NCI-H748 treated with DMSO at 0.1 percent for 48 hours (cell line): ENCODE measurements around the gene IQSEC2.

Source experiments
- DNase-seq: peaks from one replicate; lab custom pipeline; 2025; lab: John Stamatoyannopoulos, UW

IQSEC2 gene

GRCh38 chrX:53305219-53305995, 24.0 kb upstream of the IQSEC2 start:
- no peak for DNase-seq

- no peak for DNase-seq
These were observed 21.8 kb upstream of the IQSEC2 start for GRCh38 chrX:53303195-53303594.

- DNase-seq = no peak
These were observed 18.8 kb upstream of the IQSEC2 start for GRCh38 chrX:53300157-53300556.

DNA sequence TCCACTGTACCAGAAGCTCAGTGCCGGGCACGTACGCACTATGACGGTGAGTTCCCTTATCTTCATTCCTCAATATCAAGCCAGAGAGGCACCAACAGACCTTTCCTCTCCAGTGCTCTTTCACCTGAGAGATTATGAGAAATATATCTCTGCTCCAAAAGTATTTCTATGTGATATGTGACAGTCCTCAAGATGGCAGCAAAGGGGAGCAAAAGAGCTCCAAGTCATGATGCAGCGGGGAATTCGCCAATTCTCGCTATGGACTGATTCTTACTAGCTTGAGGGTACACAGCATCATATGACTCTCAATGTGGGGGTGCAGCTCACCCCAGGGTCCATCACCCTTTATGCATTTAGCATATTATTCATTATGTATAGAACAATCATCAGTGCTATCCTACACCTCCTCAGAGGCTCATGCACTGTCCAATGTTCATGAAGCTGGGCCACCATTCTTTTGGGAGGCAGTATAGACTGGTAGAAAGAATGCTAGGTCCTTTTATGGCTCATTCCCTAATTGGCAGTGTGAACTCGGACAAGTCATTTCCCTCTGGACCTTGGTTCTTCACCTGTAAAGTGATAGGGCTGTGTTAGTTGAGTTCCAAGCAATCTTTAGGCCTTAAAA, 12.8 kb upstream of the IQSEC2 start:
- no peak for DNase-seq

DNA sequence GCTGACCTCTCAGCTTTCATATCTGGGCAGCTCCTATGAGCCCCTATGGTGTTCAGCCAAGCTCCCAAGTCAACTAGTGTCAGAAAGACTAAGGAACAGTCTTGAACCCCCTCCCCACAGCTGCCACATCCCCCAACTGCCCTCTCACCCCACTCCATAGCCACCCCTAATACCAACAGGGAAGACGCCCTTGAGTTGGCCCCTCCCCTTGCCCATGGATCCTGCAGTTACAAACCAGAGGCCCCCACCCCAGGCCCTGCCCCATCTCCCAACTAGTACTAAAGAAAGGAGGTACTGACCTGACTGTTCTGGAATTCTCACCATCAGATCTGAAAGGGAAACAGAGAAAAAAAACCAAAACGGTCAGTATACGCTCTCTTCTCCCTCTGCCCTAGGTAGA, 10.2 kb upstream of the IQSEC2 start:
- no peak for DNase-seq

DNA sequence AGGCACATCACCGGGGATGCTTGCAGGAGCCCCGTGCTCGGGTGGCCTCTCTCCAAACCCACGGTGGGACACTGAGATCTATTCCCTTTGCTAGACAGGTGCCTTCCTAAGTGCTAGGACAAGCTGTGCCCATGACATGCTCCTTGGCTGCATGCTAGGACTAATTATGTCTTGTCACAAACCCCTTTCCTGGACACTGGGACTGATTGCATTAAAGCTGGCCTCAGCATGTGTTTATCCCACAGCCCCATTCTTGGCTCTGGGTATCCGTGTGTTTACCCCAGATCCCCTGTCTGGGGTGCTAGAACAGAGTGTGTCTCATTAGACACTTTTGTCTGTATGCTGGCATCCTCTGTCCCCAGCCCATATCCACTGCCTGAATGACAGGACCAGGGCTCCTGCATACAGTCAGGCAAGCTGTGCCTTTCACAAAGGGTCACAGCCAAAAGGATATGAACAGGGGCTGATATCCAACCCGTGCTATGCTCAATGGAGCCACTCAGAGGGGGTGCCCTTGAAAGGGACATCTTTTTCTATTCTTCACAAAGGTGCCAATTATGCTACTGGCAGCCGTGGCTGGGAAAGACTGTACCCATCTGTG, 9.2 kb upstream of the IQSEC2 start:
- no peak for DNase-seq

DNA sequence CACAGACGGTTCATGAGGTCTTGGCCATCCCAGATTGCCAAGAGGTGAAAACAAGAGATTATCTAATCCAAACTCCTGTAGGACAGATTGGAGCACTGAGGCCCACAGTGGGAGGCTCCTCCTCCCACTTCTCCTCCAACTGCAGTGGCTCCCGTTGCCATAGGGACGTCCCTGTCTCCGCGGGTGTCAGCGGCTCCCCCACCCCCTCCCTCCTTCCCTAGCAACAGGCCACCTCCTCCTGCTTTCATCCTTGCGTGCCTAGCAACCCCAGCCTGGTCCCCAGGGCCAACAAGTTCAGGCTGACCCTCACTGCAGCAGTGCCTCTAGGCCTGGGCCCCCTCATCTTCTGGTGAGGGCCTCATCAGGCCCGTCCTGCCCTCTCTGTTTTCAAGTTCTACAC, 6.8 kb upstream of the IQSEC2 start:
- no peak for DNase-seq

DNA sequence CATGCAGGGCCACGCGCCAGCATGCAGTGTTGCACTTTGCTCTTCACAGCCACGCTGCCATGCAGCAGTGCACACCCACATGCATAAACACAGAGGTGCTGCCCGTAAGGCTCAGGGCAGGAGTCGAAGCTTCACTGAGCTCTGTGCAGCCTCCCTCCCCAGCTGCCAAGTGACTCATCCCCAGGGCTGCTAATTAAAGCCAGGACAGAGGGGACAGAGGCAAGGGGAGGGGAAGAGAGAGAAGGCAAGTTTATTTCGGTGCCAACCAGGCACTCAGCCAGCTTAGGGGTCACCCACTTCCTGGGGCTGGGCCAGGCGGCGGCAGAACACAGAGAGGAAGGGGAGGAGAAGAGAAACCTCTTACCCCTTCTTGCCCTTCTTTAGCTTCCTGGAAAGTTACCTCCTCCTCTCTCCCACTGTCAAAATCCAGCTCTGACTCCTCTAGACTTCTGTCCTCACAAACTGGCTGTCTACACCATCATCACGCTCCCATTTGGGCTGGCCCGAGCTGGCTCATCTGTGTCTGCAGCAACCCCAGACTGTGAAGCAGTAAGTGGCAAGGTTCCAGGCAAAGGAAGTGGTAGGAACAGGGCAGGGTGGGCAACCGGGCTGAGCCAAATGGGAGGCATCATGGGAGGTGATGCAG, 6.2 kb upstream of the IQSEC2 start:
- DNase-seq = no peak

- DNase-seq = no peak
These were observed 4.8 kb upstream of the IQSEC2 start for GRCh38 chrX:53286171-53286570.

- DNase-seq = no peak
These were observed 4.2 kb upstream of the IQSEC2 start for GRCh38 chrX:53285591-53285990.

DNA sequence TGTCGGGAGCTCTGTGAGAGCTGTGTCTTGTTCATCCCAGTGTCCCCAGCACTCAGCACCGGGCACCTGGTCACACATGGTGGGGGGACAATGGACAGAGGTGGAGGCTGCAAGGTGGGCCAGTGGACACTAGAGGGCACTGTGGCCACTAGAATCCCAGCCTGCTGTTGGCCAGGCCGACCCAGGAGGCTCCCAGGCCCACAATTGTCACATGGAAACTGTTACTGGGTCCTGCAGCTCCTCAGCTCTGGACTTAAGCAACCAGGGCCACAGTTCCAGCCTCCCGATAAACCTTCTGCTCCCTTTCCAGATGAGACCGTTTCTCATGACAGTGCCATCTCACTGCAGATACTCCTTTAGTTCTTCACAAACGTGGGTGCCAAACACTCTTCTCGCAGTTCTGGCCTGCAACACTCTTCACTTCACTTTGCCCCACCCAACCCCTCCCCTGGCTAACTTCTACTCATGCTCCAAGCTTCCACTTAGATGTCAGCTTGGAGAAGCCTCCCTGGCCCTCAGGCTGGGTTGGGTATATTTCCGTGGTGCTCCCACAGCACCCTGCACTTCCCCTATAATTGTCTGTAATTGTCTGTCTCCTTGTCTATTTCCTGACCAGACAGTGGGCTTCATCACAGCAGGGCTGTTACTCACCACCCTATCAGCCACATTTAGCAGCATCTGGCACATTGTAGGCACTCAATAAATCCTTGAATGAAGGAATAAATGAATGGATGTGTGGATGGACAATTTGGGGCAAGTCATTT, 3.5 kb upstream of the IQSEC2 start:
- no peak for DNase-seq

GRCh38 chrX:53283567-53283966, 2.2 kb upstream of the IQSEC2 start:
- DNase-seq = no peak

DNA sequence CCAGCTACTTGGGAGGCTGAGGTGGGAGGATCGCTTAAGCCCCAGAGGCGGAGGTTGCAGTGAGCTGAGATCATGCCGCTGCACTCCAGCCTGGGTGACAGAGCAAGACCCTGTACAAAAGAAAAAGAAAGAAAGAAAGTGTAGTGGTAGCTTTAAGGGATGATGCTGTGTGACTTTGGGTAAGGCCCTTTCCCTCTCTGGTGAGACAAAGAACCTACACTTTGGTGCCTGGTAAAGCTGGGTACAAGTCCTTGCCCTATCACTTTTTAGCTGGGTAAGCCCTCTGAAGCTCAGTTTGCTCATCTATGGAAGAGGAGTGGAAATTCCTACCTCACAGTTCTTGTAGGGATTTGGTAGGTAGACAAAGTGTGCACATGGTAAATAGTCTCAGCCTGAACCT, 1.7 kb upstream of the IQSEC2 start:
- no peak for DNase-seq

DNA sequence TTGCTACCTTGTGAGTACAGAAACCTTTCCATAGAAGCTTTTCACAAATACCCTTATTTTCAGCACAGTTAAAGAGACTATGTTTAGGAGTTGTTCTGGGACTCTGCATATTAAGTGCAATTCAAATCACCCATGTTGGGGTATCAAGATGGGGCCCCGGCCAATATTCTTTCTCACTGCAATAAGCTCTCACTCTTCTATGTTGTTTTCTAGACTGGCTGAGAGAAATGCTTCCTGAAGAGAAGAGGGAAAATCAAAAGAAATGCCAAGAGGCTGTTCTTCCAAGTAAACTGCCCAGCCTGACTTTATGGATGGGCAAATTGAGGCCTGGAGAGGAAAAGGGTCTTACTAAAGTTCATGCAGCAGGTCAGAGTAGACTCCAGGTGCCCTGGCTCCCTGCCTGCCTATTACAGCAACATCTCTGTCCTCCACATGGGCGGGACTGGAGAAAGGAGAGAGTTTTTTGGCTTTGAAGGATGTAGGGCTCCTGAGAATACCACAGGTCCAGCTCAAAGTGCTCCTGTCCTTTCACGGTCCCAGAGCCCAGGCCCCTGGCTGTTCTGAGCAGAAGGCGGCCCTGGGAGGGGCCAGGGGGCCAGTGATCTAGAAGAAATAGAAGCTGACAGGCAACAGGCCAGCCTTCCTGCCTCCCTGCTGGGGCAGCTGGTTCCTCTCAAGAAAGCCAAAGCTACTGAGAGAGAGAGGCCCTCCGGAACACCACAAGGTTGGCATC, 745 bp upstream of the IQSEC2 start:
- DNase-seq = no peak

DNA sequence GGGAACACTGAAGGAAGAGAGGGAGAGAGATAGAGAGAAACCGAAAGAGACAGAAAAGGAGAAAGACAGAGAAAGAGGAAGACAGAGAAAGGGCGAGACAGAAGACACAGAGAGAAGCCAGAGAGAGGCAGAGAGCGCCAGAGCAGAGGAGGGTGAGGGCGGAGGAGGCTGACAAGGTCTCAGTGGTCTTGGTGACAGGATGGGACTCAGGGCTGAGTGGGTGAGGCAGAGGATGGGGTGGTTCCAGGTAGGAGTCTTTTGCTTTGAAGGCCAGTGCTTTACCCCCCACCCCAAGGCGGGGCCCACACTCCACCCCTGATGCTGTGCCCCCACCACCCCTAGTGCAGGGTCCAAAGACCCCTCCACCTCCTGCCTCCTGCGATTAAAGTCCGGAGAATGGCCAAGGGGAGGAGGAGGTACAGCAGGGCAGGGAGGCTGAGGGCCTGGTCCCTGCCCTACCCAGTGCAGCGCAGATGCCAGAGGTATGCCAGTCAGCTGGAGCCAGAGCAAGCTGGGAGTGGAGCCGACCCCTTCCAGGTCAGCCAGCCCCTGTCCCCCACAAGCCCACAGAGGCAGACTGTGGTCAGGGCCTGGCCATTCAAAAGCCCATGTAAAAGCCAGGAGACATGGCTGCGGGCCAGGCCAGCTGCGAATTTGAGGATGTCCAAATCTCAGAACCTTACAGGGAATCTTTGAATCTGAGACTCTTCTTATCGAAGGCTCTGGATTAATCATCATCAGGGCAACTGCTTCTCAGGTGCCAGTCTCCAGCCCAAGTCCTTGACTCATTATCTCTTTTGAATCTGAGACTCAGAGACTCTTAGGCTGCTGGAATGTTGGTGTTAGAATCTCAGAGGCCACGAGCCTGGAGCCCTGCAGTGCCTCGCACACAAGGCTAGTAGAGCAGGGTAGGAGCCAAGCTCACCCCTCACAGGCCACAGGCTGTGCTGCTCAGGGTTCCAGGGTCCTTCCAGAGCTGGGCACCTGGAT, 758 bp downstream of the IQSEC2 start:
- DNase-seq = no peak

DNA sequence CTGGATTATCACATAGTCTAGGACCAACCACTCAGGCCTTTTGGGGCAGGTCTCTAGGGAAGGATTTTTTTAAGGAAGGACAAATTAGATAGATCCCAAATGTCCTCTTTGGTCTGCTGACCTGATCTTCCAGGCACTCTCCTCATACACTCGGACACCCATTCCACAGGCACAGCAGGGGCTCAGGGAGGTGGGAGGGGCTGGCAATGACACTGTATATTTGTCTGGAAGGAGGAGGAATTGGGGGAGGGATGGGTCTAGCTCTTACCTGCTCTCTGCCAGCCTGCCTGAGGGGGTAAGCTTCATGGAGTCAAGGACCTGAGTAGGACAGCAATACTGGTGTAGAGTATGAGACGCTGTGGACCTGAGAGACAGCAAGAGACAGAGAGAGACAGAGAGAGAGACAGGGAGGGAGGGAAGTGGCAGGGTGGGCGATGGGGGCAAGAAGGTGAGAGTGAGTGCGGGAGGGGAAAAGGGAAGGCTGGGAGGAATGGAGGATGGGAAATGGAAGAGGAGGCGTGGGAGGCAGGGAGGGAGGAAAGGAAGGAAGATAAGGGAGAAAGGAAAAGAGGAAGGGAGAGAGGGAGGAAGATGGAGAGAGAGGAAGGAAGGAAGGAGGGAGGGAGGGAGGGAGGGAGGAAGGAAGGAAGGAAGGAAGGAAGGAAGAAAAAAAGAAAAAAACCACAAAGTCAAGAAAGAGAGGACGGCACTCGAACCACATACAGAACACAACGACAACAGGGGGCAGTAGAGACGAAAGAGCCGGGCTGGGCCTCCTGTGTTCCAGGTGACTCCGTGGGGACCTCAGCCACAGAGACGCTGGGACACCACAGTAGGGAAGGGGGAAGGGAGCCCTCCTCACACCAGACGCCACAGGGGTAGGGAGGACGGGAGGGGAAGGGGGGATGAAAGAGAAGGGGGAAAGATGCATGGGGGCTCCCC, 1.8 kb downstream of the IQSEC2 start:
- no peak for DNase-seq

- no peak for DNase-seq
These were observed 8.5 kb downstream of the IQSEC2 start for GRCh38 chrX:53272808-53273337.

- DNase-seq = no peak
These were observed 11.8 kb downstream of the IQSEC2 start for GRCh38 chrX:53269536-53270107.
